ENCODE measurements around the gene ATP2A1.

DNA sequence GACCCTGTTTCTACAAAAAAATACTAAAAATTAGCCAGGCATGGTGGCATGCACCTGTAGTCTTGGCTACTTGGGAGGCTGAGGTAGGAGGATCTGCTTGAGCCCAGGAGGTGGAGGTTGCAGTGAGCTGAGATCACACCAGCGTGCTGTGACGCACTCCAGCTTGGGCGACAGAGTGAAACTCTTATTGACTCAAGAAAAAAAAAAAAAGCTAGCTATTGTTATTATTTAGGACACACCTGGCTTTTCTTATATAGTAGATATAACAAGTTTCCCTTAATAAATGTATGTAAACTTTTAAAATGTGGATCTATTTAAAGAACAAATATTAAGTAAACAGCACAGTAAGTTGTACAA lies 44.9 kb downstream of the ATP2A1 start:
- TF ChIP-seq, protein P1, sequence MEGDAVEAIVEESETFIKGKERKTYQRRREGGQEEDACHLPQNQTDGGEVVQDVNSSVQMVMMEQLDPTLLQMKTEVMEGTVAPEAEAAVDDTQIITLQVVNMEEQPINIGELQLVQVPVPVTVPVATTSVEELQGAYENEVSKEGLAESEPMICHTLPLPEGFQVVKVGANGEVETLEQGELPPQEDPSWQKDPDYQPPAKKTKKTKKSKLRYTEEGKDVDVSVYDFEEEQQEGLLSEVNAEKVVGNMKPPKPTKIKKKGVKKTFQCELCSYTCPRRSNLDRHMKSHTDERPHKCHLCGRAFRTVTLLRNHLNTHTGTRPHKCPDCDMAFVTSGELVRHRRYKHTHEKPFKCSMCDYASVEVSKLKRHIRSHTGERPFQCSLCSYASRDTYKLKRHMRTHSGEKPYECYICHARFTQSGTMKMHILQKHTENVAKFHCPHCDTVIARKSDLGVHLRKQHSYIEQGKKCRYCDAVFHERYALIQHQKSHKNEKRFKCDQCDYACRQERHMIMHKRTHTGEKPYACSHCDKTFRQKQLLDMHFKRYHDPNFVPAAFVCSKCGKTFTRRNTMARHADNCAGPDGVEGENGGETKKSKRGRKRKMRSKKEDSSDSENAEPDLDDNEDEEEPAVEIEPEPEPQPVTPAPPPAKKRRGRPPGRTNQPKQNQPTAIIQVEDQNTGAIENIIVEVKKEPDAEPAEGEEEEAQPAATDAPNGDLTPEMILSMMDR (conservative IDR thresholded peaks at IDR 0.05; ENCODE audit: low read depth in 2 of 2), result no peak
- TF ChIP-seq EZH2phosphoT487 (IDR thresholded peaks at IDR 0.05; ENCODE audit: unreplicated experiment) (no peak), POLR2AphosphoS5 (IDR thresholded peaks at IDR 0.05; ENCODE audit: low read depth) (no peak), CREB1 (CRISPR knock-in tag; IDR thresholded peaks at IDR 0.05; ENCODE audit: low read depth) (no peak), EZH2 (IDR thresholded peaks at IDR 0.05; ENCODE audit: low read depth, unreplicated experiment) (no peak), JUNB (IDR thresholded peaks at IDR 0.05; ENCODE audit: unreplicated experiment) (no peak), ZNF331 (CRISPR knock-in tag; IDR thresholded peaks at IDR 0.05; ENCODE audit: low read depth) (no peak)
- TF ChIP-seq, protein P2, sequence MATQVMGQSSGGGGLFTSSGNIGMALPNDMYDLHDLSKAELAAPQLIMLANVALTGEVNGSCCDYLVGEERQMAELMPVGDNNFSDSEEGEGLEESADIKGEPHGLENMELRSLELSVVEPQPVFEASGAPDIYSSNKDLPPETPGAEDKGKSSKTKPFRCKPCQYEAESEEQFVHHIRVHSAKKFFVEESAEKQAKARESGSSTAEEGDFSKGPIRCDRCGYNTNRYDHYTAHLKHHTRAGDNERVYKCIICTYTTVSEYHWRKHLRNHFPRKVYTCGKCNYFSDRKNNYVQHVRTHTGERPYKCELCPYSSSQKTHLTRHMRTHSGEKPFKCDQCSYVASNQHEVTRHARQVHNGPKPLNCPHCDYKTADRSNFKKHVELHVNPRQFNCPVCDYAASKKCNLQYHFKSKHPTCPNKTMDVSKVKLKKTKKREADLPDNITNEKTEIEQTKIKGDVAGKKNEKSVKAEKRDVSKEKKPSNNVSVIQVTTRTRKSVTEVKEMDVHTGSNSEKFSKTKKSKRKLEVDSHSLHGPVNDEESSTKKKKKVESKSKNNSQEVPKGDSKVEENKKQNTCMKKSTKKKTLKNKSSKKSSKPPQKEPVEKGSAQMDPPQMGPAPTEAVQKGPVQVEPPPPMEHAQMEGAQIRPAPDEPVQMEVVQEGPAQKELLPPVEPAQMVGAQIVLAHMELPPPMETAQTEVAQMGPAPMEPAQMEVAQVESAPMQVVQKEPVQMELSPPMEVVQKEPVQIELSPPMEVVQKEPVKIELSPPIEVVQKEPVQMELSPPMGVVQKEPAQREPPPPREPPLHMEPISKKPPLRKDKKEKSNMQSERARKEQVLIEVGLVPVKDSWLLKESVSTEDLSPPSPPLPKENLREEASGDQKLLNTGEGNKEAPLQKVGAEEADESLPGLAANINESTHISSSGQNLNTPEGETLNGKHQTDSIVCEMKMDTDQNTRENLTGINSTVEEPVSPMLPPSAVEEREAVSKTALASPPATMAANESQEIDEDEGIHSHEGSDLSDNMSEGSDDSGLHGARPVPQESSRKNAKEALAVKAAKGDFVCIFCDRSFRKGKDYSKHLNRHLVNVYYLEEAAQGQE (IDR thresholded peaks at IDR 0.05; ENCODE audit: unreplicated experiment), result no peak
- TF ChIP-seq, protein P3, sequence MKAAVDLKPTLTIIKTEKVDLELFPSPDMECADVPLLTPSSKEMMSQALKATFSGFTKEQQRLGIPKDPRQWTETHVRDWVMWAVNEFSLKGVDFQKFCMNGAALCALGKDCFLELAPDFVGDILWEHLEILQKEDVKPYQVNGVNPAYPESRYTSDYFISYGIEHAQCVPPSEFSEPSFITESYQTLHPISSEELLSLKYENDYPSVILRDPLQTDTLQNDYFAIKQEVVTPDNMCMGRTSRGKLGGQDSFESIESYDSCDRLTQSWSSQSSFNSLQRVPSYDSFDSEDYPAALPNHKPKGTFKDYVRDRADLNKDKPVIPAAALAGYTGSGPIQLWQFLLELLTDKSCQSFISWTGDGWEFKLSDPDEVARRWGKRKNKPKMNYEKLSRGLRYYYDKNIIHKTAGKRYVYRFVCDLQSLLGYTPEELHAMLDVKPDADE (IDR thresholded peaks at IDR 0.05), result no peak
- TF ChIP-seq, protein P4, sequence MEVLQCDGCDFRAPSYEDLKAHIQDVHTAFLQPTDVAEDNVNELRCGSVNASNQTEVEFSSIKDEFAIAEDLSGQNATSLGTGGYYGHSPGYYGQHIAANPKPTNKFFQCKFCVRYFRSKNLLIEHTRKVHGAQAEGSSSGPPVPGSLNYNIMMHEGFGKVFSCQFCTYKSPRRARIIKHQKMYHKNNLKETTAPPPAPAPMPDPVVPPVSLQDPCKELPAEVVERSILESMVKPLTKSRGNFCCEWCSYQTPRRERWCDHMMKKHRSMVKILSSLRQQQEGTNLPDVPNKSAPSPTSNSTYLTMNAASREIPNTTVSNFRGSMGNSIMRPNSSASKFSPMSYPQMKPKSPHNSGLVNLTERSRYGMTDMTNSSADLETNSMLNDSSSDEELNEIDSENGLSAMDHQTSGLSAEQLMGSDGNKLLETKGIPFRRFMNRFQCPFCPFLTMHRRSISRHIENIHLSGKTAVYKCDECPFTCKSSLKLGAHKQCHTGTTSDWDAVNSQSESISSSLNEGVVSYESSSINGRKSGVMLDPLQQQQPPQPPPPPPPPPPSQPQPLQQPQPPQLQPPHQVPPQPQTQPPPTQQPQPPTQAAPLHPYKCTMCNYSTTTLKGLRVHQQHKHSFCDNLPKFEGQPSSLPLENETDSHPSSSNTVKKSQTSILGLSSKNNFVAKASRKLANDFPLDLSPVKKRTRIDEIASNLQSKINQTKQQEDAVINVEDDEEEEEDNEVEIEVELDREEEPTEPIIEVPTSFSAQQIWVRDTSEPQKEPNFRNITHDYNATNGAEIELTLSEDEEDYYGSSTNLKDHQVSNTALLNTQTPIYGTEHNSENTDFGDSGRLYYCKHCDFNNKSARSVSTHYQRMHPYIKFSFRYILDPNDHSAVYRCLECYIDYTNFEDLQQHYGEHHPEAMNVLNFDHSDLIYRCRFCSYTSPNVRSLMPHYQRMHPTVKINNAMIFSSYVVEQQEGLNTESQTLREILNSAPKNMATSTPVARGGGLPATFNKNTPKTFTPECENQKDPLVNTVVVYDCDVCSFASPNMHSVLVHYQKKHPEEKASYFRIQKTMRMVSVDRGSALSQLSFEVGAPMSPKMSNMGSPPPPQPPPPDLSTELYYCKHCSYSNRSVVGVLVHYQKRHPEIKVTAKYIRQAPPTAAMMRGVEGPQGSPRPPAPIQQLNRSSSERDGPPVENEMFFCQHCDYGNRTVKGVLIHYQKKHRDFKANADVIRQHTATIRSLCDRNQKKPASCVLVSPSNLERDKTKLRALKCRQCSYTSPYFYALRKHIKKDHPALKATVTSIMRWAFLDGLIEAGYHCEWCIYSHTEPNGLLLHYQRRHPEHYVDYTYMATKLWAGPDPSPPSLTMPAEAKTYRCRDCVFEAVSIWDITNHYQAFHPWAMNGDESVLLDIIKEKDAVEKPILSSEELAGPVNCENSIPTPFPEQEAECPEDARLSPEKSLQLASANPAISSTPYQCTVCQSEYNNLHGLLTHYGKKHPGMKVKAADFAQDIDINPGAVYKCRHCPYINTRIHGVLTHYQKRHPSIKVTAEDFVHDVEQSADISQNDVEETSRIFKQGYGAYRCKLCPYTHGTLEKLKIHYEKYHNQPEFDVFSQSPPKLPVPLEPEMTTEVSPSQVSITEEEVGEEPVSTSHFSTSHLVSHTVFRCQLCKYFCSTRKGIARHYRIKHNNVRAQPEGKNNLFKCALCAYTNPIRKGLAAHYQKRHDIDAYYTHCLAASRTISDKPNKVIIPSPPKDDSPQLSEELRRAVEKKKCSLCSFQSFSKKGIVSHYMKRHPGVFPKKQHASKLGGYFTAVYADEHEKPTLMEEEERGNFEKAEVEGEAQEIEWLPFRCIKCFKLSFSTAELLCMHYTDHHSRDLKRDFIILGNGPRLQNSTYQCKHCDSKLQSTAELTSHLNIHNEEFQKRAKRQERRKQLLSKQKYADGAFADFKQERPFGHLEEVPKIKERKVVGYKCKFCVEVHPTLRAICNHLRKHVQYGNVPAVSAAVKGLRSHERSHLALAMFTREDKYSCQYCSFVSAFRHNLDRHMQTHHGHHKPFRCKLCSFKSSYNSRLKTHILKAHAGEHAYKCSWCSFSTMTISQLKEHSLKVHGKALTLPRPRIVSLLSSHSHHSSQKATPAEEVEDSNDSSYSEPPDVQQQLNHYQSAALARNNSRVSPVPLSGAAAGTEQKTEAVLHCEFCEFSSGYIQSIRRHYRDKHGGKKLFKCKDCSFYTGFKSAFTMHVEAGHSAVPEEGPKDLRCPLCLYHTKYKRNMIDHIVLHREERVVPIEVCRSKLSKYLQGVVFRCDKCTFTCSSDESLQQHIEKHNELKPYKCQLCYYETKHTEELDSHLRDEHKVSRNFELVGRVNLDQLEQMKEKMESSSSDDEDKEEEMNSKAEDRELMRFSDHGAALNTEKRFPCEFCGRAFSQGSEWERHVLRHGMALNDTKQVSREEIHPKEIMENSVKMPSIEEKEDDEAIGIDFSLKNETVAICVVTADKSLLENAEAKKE (CRISPR knock-in tag; IDR thresholded peaks at IDR 0.05), result no peak

Data from GM23338 (cell line).